Measurements from ENCODE around the gene THRA. TPM values are rescaled to one million over a fixed set of nuclear protein-coding genes. Genes with fewer than 3 reads are reported as not detected.

THRA gene
- polyA plus RNA-seq, 1 donor (not counting 4 experiments of a cell fraction or from before 2014, with no cell fraction given): 4.5 TPM

GRCh38 chr17:40113110-40113906 is 50.5 kb downstream of the THRA start:
- DNase-seq (ENCODE audit: low read depth, low spot score) (peak; percentile 82), FAIRE-seq (peak; percentile 26)
- H3K4me1 ChIP-seq (ENCODE audit: control insufficient read depth, extremely low read depth, insufficient read depth, low read length): peaks cover 54% of the 10 kb centered on the region

GRCh38 chr17:40113907-40114245 is 51.1 kb downstream of the THRA start:
- dilution Hi-C loops (cut with MboI; ENCODE audit: extremely low pct_ligation_motif_present, low sequenced_read_pairs): no loop called here
- H3K4me2 ChIP-seq (ENCODE audit: control insufficient read depth, extremely low read depth, insufficient read depth, low read depth, low read length): peak overlapping the region; percentile 91
- no peaks in the 10 kb centered on the region for H3K9me3 ChIP-seq (ENCODE audit: control insufficient read depth, low read depth, low read length)
- peaks cover 49% of the 10 kb centered on the region for H3K4me1 ChIP-seq (ENCODE audit: control insufficient read depth, extremely low read depth, insufficient read depth, low read length)
- peak overlapping the region in 2 of 3 experiments; percentile 42 to 73 for H3K4me3 ChIP-seq (ENCODE audit: control insufficient read depth in 2 of 3, extremely low read depth in 1 of 3, insufficient read depth in 2 of 3, low read depth in 1 of 3, low read length in 3 of 3)
- no peaks in the 10 kb centered on the region for H4K20me1 ChIP-seq (ENCODE audit: control insufficient read depth, extremely low read depth, insufficient read depth, low read length)
- H3K79me2 ChIP-seq (ENCODE audit: control insufficient read depth, insufficient read depth, low read length): no peaks in the 10 kb centered on the region
- peak overlapping the region; percentile 91 for H3K27ac ChIP-seq (ENCODE audit: control insufficient read depth, insufficient read depth, low read length)
- H3K9ac ChIP-seq (ENCODE audit: control insufficient read depth, extremely low read depth, insufficient read depth, low read length): peak overlapping the region; percentile 85
- no peaks in the 10 kb centered on the region for H3K9me1 ChIP-seq (ENCODE audit: control insufficient read depth, extremely low read depth, insufficient read depth, low read length)
- H3K27me3 ChIP-seq (ENCODE audit: control insufficient read depth, extremely low read depth, insufficient read depth, low read length): no peaks in the 10 kb centered on the region
- no peaks in the 10 kb centered on the region for H3K36me3 ChIP-seq (ENCODE audit: control insufficient read depth in 2 of 2, extremely low read depth in 1 of 2, insufficient read depth in 2 of 2, low read length in 2 of 2)
- peak overlapping the region; percentile 80 for H2AFZ ChIP-seq (ENCODE audit: control insufficient read depth, low read length)
- TF ChIP-seq CTCF (optimal IDR thresholded peaks at IDR 0.05 in 1 of 3, IDR thresholded peaks at IDR 0.05 in 1 of 3, conservative IDR thresholded peaks at IDR 0.05 in 1 of 3; ENCODE audit: extremely low read depth in 1 of 3, insufficient read depth in 2 of 3, low read length in 3 of 3): no peak
- TF ChIP-seq EZH2 (IDR thresholded peaks at IDR 0.05; ENCODE audit: low read length): no peak
- no peak for FAIRE-seq
- no peak for DNase-seq (ENCODE audit: low read depth, low spot score)

More at GRCh38 chr17:40113110-40113906, 50.5 kb downstream of the THRA start:
- no peaks in the 10 kb centered on the region for H4K20me1 ChIP-seq (ENCODE audit: control insufficient read depth, extremely low read depth, insufficient read depth, low read length)
- H3K79me2 ChIP-seq (ENCODE audit: control insufficient read depth, insufficient read depth, low read length): no peaks in the 10 kb centered on the region
- H3K27me3 ChIP-seq (ENCODE audit: control insufficient read depth, extremely low read depth, insufficient read depth, low read length): no peaks in the 10 kb centered on the region
- H3K27ac ChIP-seq (ENCODE audit: control insufficient read depth, insufficient read depth, low read length): peak overlapping the region; percentile 91
- H3K9me3 ChIP-seq (ENCODE audit: control insufficient read depth, low read depth, low read length): no peaks in the 10 kb centered on the region
- H3K9me1 ChIP-seq (ENCODE audit: control insufficient read depth, extremely low read depth, insufficient read depth, low read length): no peaks in the 10 kb centered on the region
- H3K9ac ChIP-seq (ENCODE audit: control insufficient read depth, extremely low read depth, insufficient read depth, low read length): peak overlapping the region; percentile 85
- TF ChIP-seq CTCF (optimal IDR thresholded peaks at IDR 0.05 in 1 of 3, IDR thresholded peaks at IDR 0.05 in 1 of 3, conservative IDR thresholded peaks at IDR 0.05 in 1 of 3; ENCODE audit: extremely low read depth in 1 of 3, insufficient read depth in 2 of 3, low read length in 3 of 3) (peak; percentile 80 to 95 (median 90)), EZH2 (IDR thresholded peaks at IDR 0.05; ENCODE audit: low read length) (no peak)
- peak overlapping the region; percentile 18 to 73 (median 42) for H3K4me3 ChIP-seq (ENCODE audit: control insufficient read depth in 2 of 3, extremely low read depth in 1 of 3, insufficient read depth in 2 of 3, low read depth in 1 of 3, low read length in 3 of 3)
- H2AFZ ChIP-seq (ENCODE audit: control insufficient read depth, low read length): peak overlapping the region; percentile 80
- H3K36me3 ChIP-seq (ENCODE audit: control insufficient read depth in 2 of 2, extremely low read depth in 1 of 2, insufficient read depth in 2 of 2, low read length in 2 of 2): no peaks in the 10 kb centered on the region
- H3K4me2 ChIP-seq (ENCODE audit: control insufficient read depth, extremely low read depth, insufficient read depth, low read depth, low read length): peak overlapping the region; percentile 91
- dilution Hi-C loops (cut with MboI; ENCODE audit: extremely low pct_ligation_motif_present, low sequenced_read_pairs): no loop called here
